Activated CD4-positive, alpha-beta T cell treated with anti-CD3 and anti-CD28 coated beads, Interleukin-10, Interleukin-2, amounts not matched to agents 100 ng/mL and 50 ng/mL, durations not matched to agents 16 hours and 8 hours (primary cell): Measurements from ENCODE around the gene CTNNA2.
"Not testable (repeated sequence)": the region's sequence is repeated elsewhere in the genome, so short reads cannot be mapped to it uniquely, and the experiment has no call there.

ENCODE experiments used
- DNase-seq: peaks from one replicate; pipeline ENCODE4 v3.0.0-alpha.2; 2020

Gene CTNNA2

DNA sequence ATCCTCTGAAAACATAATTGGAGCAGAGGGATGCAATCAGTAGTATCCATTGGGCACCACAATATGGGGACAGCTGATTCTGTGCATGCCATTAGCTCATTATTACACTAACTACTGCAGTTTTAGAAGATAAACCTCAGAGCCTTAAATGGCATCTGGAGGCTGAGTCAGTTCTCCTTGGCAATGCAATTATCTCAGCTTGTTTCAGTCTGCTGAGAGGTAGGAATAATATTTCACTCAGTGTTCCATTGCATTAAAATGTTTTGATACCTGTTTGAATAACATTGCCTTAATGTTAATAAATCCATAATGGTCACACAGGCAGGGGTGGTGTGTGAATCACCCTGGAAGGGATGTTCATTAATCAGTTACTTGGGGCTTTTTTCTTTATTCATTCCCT, 482.1 kb downstream of the CTNNA2 start:
- DNase-seq = no peak

DNA sequence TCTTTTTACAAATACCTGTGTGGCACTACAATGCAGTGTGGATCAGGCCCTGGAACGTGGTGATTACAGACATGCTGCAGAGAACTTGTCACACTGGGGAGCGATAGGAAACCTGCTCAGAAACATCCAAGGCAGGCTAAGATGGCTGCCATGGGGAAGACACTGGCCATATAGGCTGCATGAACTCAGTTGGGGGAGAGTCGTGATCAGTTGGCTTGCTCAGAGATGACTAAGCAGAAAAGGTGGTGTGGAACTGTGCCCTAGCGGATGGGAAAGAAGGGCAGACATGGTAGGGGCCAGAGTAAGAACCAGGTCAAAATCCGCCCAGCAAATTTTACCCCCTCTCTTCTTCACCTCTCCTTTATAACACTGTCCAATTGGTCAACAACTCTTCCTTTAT, 483.9 kb downstream of the CTNNA2 start:
- no peak for DNase-seq

DNA sequence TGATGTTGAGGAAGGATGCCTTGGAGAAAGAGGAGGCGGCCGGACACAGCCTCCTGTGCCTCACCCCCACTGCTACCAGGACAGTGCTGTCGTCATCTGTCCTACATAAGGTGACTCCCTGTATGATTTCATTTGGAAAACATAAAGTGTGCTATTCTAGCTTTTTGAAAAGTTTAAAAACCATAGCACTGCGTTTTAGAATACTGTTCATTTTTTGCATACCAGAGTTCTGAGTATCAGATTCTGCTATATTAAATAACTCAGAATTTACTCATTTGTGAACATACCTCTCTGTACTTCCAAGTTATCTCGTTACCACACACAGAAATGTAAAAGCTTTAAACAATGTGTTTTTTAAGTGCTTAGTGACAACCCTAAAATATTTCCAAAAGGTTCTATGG, 488.9 kb downstream of the CTNNA2 start:
- DNase-seq = no peak

DNA sequence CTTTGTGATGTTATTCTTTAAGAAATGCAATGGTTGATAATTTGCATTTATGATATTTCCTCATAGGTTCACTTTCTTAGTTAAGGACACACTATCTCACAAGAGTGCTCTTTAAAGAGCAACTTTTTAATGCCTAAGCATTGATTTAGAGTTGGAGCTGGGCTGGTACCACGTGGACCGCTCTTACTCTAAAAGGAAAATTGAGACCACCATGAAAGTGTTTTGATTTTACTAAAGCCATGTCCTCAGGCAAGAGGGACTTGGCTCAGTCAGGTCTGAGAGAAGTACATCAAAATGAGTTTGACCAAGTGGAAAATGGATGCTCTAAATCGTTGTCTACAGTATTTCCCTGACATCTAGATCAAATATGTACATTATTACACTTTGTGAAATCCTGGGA, 489.3 kb downstream of the CTNNA2 start:
- no peak for DNase-seq

DNA sequence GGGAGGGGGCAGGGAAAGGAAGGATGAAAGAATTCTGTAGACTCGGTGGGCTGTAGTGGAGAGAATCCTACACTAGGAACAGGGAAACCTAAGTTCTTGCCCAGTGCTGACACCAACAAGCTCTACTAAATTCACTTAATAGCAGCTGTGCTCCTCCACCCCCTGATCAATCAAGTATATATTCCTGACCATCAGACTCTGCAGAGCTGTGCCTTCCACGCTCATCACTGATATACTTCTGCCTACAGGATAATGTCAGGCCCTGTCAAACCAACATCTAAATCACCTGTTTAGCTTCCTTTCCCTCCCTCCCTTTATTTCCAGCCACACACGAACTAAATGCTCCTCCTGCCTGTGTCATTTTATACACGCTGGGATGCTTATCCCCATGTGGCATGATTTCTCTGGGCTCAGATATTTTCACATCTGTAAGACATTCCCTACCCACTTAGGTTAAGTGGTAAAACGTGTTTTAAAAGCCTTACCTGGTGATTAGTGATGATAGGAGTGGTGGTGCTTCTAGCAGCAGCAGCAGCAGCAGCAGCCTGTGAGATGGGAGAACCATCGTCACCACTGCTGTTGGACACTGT, 489.8 kb downstream of the CTNNA2 start:
- DNase-seq = no peak

DNA sequence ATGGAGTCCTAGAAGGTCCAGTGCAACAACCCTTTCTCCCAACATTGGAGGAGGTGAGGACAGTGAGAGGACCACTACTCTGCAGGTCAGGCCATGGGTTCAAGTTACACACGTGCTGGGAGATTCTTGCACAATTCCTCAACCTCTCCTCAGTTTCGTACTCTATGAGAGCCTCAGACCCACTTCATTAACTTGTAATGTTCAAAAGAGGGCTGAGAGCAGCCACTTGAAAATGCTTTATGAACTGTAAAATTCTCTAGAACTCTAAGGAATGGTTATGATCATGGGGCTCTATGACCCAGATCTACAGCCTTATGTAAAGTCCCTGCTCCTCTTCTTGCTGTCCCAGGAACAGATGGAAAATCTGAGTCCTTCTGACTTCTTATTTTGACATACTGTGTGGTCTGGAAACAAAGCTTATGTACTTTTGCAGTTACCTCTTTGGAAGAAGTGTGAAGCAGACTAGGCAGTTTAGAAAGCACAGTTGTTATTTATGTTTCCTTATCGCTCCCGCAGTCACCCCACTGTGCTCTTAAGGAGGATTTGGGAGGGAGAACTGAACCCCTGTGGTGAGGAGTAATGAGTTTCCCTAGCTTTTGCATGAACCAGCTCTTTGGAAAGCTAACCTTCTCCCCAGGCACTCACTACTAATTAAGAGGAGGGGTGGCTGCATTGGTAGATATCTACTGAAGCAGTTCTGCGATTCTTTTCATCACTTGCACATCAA, 495.1 kb downstream of the CTNNA2 start:
- DNase-seq = no peak

DNA sequence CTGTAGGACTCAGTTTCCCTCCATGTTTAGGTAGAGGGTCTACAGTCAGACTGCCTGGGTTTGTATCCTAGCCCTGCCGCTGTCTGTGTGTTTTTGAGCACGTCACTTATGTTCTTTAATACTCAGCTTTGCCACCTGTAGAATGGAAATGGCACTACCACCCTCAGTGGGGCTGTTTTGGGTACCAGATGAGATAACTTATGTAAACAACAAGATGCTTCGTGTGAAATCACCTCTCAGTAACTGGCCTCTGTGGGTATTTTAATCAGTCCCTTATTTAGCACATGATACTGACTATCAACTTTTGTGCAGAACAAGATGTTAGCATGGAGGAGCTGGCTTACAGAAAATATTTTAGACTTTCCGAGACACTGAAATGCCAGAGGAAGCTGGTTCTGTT, 495.7 kb downstream of the CTNNA2 start:
- no peak for DNase-seq

DNA sequence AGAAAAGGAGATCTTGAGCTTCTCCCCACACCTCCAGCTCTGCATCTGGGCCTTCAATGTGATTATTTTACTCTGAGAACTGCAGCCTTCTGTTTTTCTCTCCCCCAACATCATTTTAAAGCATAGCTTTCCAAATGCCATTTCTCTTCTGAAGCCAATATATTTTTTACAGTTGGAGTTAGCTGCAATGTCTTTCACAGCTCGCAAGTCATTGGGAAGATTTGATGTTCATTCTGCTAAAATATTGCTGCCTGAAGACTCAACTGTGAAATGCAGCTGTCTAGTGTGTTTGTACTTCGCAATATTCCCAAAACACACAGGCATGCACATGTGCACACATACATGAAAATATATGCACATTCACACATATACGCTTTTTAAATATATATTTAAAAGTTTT, 496.4 kb downstream of the CTNNA2 start:
- no peak for DNase-seq

DNA sequence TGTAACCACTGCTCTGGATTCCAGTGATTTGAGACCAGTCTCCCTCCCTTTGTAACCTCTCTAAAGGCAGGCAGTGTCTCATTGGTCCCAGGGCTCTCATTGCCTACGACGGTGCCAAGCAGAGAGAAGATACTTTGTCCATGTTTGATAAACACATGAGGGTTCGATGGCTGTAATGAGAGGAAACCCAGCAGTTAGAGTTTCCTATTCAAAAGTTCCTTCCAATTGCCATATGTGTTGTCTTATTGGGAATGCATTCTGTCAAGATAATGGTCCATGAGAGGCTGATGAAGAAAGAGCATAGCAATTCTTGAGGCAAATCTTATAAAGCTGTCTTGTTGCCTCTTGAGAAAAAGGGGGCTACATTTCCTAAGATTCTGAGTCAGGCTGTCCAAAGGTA, 499.2 kb downstream of the CTNNA2 start:
- DNase-seq = no peak

DNA sequence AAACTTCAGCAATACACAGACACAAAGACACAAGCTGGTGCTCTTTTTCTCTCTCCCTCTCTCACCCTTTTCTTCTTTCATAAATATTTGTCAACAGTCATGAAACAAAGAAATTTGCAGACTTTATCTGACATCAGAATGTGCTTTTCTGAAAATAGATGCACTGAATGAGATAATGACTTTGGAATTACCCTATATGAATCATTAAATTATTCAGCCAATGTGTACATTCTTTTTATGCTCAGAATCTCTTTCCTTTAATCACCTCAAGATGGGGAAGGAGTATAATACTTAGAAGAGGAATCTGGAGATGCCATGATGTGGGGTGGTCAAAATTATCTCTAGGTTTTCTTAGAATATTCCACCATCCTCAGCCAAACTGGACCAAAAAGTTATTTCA, 501.8 kb downstream of the CTNNA2 start:
- no peak for DNase-seq

DNA sequence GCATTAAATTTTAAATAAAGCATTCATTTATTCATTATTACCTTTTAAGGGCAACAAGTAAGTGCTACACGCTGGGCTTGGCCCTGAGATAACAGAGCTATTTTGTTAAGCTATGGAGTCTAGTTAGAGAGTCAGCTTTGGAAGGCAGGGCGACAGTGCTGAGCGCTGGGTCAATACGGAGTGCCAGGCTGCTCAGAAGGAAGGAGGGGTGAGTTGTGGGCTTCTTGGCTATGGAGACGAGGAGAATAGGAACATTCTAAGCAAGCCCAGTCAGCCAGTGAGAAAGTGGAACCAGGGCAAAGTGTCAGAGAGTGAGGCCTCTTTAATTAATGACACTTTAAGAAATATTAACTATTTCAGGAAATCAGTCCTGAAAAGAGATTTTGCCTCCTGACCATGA, 503.3 kb downstream of the CTNNA2 start:
- no peak for DNase-seq

DNA sequence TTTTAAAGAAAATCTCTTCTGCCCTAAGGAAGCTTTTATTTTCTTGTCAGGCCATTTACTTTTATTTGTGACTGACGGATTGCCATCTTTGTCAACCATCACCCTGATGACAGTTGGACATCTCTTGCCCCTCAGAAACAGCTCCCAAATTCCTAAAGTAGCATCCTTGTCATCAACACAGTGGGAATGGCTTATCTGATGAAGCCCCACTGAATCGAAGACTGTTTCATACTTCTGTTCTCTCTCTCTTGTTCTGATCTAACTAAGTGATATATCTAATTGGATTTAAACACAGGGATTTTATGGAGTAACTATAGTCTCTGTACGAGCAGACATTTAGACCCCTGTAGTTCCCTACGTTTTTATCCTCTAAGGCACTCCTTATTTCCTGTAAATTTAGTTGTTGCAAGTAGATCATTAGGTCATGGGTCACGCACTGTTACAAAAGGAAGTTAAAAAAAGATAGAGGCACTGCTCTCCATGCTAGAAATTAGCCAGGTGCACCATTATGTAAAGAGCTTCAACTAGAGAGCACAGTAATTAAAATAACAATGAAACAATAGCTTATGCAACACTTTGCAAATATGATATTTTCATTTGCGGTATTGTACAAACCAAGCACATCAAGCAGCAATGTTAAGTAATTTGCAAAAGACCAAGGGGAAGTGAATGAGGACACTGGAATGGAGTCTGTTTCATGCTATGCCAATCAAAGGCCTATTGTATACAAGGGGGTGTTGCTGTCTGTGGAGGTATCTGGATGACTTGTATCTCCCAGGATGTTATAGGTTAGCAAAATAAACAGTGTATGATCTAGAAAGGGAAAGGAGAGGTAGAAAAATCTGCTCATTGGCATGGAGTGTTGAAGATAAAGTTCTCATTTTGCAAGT, 507.0 kb downstream of the CTNNA2 start:
- no peak for DNase-seq

DNA sequence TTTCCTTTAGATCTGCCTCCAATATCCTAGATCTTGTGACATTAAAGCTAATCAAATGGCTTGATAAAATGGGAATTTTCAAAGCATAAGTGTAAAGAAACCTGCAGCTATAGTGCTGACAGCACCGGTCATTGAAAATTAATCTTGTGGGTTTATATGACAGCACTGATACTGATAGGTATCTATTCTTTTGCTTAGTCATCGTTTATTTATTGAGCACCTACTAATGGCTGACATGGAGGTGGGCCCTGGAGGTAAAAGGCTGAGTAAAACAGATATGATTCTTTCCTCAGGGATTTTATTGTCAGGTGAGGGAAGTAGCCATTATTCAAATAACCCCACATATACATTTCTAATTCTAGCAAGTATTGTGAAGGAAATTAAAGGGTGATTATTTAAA, 509.2 kb downstream of the CTNNA2 start:
- DNase-seq = no peak

DNA sequence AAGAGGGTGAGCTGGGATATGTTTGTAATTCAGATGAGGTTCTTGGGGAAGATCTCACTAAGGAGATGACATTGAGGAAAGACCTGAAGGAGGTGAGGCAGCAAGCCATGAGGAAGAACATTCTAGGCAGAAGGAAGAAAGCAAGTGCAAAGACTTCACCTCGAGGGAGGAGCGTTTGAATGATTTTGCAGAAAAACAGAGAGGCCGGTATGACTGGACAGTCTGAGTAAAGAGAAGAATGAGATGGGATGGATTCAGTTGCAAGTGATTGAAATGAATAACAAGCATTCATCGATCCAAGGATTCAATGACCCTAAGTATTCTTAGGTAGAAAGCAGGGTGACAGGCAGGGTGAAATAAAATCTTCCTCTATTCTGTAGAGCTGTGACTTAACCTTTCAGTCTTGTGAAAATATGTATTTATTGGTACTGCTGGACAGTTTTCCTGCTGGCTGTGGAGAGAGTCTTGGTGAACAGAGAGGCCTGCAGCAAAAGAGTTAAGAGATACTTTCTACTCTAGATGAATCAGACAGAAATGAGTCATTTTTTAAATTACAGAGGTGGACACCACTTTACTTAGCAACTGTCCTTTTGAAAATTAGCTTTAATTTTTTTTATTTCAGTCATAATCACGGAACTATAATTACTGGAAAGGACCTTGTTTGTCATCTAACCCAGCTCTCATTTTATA, 513.3 kb downstream of the CTNNA2 start:
- DNase-seq = no peak

DNA sequence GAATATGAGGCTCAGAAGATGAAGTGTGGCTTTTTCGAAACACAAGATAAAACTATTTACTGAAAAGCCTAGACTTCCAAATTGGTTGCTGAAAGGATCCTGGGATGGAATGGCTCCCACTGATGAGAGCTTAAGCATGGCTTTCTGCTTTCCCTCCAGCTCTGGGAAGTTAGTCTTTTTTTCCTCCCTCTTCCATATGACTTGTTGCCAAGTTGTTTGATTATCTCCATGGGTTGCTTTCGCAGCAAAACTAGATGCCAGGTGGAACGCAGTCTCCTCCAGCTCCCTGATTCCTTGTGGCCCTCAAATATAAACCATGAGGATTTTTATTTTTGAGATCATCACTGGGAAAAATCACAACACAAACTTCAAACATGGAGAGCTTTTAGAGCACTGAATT, 515.2 kb downstream of the CTNNA2 start:
- no peak for DNase-seq

DNA sequence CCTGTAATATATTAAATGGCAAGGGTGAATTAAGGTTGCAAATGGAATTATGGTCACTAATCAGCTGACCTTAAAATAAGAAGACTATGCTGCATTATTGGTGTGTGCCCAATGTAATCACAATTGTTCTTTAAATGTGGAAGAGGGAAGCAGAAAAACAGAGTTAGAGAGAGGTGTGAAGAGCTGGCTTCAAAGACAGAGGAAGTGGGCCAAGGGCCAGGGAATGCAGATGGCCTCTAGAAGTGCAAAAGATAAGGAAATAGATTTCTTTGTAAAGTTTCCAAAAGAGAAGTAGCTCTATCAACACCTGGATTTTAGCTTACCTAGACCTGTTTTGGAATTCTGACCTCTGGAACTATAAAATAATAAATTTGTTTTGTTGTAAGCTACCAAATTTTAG, 515.7 kb downstream of the CTNNA2 start:
- no peak for DNase-seq

DNA sequence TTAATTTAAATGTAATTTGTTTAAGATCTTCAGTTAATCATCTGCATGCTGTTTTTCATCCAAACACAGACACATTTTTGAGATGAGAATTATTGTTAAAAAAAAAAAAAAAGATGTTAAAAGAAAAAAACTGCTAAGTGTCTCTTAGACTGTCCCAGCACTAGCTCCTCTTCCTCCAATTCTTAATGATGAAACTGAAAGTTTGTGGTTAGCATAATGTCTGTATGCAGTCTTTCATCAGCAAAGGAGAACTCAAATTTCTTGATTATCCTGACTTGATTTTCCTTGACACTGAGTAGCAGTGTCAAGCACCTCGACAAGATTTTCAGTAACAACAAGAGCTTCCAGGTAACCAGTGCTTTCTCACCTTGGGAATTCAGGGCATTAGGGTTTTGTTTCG, 517.3 kb downstream of the CTNNA2 start:
- no peak for DNase-seq

DNA sequence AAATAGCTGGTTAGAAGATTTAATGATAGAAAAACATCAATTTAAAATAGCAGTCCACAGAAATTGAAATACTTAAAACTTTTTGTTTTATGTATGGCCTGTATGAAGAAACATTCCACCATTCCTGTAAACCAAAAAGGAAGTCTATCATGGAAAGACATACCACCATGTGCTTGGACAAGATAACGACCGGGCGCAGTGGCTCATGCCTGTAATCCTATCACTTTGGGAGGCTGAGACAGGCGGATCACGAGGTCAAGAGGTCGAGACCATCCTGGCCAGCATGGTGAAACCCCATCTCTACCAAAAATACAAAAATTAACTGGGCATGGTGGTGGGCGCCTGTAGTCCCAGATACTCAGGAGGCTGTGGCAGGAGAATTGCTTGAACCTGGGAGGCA, 519.8 kb downstream of the CTNNA2 start:
- DNase-seq = not testable (repeated sequence)

DNA sequence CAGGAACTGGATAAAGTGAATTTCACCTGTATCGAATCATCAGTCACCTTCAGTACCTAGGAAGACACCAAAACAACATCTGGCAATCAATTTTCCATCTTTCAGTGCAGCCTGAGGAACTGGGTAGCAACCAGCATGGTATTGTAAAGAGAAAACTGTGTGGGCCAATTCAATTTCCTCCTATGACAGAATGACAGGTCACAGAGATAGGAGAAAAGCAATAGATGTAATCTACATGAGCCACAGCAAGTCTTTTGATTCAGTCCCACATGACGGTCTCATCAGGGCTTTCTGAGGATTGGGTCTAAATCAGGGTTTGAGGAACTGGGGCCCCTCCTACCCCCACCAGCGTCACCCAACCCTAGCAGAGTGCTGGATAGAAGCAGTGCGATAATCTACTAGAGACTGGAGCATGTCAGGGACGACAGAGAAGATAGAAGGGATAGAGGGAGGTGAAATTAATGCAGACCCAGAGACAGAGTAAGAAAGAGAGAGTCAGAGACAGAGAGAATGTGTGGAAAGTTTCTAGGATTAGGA, 523.0 kb downstream of the CTNNA2 start:
- DNase-seq = no peak

DNA sequence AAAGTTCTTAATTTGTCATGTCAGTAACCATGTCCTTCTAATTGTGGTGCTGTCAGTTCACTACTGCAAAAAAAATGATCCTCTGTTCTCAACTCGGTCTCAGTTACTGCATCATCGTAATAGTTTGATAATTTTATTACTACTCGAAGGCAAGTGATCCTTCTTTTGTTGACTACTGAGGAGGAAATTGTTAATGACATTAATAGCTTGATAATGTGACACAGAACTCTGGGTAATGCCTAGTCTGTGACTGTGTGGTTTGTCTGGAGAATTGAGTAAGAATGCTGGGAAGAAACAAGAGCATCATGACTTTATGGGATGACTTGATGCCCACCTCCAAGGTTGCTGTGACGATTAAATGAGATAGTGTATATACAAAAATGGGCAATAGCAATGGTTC, 524.5 kb downstream of the CTNNA2 start:
- DNase-seq = no peak

DNA sequence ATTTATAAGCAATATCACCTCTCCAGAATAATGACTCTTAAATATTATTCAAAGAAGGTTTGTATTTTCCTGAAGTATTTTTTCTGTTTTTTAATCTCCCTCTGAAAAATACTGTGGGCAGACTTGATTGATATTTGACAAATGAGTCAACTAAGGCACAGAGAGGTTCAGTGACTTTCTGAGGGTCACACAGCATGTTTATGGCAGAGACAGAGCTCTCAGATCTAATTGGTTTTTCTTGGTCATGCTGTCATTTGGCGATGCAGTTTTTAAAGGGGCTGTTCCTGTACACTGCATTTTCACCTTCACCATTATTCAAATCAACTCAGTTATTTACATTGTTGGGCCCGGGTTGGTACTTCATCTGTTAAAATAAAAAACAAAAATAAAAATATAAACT, 527.4 kb downstream of the CTNNA2 start:
- DNase-seq = no peak

DNA sequence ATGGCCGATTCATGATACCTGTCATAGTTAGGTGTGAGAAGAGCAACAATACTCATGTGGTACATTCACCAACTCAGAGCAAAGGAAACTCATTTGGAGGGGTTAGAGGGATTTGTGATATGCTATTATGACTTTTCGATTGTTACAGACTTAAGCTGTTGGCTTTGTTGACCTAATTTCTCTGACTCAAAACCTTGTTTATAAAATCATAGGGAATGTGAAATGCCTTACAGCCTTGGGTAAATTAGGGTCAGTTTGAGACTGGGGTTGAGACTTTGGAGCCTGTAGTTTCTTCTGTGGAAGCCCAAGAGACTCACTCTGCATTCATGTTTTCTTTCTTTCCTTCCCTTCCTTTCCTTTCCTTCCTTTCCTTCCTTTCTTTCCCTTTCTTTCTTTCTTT, 529.8 kb downstream of the CTNNA2 start:
- no peak for DNase-seq

DNA sequence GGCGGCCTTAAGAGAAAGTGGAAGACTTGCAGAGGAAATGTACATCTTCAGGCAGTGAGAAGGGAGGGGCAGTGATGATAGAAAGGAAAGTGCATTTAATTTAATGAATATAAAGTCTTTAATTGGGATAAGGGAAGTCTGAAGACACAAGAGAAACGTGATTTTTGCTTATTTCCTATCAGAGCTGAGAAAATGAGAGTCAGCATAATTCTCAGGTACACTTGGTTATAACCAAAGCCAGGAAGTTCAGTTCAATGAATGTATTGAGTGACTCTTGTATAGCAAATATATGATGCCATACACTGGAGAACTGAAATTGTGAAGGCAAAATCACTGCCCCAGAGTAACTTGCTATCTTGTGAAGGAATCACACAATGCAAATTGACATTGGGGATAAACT, 535.4 kb downstream of the CTNNA2 start:
- no peak for DNase-seq
